DOHH2 (cell line): ENCODE measurements around the gene ARID5A.
A peak's percentile ranks its signal among the peaks of the same experiment; 100 is the strongest.

Experiments
- H3F3A ChIP-seq: fragments of 200-600 bp; sonication (generic), shearing (Covaris generic); 2 replicates; pipeline ENCODE4 v1.6.0; 2016; ENCODE audit warnings: antibody characterized with exemption, mild to moderate bottlenecking; ENCODE audit not compliant: control insufficient read depth, insufficient read depth
- H3K27ac ChIP-seq: fragments of 200-600 bp; sonication (generic); 2 replicates; pipeline ENCODE4 v1.5.1; 2014; ENCODE audit warnings: low read depth, mild to moderate bottlenecking, low read length, moderate library complexity
- H3K27me3 ChIP-seq: fragments of 200-600 bp; sonication (generic); 2 replicates; pipeline ENCODE4 v1.6.1; 2014; ENCODE audit warnings: mild to moderate bottlenecking, low read length, mixed read lengths; ENCODE audit not compliant: control insufficient read depth
- H3K36me3 ChIP-seq: fragments of 200-600 bp; sonication (generic); 2 replicates; pipeline ENCODE4 v1.6.1; 2014; ENCODE audit warnings: mild to moderate bottlenecking, low read length, moderate library complexity, mixed read lengths; ENCODE audit not compliant: control insufficient read depth
- H3K4me1 ChIP-seq: fragments of 200-600 bp; sonication (generic); 2 replicates; pipeline ENCODE4 v1.6.1; 2014; ENCODE audit warnings: mild to moderate bottlenecking, low read length, mixed read lengths; ENCODE audit not compliant: control insufficient read depth
- H3K4me2 ChIP-seq: fragments of 200-600 bp; sonication (generic); 2 replicates; pipeline ENCODE4 v1.6.0; 2014; ENCODE audit warnings: mild to moderate bottlenecking, low read length, moderate library complexity
- H3K4me3 ChIP-seq: fragments of 200-600 bp; sonication (generic); 2 replicates; pipeline ENCODE4 v1.5.1; 2014; ENCODE audit warnings: mild to moderate bottlenecking, low read length, mixed read lengths
- H3K79me2 ChIP-seq: fragments of 200-600 bp; sonication (generic); 2 replicates; pipeline ENCODE4 v1.6.1; 2014; ENCODE audit warnings: mild to moderate bottlenecking, low read length, mixed read lengths; ENCODE audit not compliant: control insufficient read depth
- H3K9me2 ChIP-seq: fragments of 200-600 bp; sonication (generic); replicated peaks from 2 replicates; pipeline ENCODE4 v1.6.1; 2014; ENCODE audit warnings: mild to moderate bottlenecking, low read length, mixed read lengths; ENCODE audit not compliant: control insufficient read depth
- H3K9me3 ChIP-seq: fragments of 200-600 bp; sonication (generic); 2 replicates; pipeline ENCODE4 v1.6.1; 2014; ENCODE audit warnings: antibody characterized with exemption, low read length, mixed read lengths; ENCODE audit not compliant: control insufficient read depth, insufficient read depth
- H4K20me1 ChIP-seq: fragments of 200-600 bp; sonication (generic); 2 replicates; pipeline ENCODE4 v1.6.0; 2014; ENCODE audit warnings: low read depth, mild to moderate bottlenecking, antibody characterized with exemption, low read length, moderate library complexity; ENCODE audit not compliant: control insufficient read depth, insufficient read depth
- EZH2phosphoT487 ChIP-seq: fragments of 200-600 bp; sonication (generic); IDR thresholded peaks from 2 replicates; pipeline ENCODE4 v1.6.1; 2017; ENCODE audit warnings: borderline replicate concordance, mild to moderate bottlenecking, antibody characterized with exemption, low read length, moderate library complexity, mixed read lengths
- TF ChIP-seq, protein P1 (sequence below): fragments of 200-600 bp; sonication (generic); IDR thresholded peaks from one replicate; pipeline ENCODE4 v1.5.1; 2014; ENCODE audit warnings: antibody characterized with exemption, mild to moderate bottlenecking, low read depth, low read length; ENCODE audit not compliant: poor library complexity, severe bottlenecking

ARID5A gene

DNA sequence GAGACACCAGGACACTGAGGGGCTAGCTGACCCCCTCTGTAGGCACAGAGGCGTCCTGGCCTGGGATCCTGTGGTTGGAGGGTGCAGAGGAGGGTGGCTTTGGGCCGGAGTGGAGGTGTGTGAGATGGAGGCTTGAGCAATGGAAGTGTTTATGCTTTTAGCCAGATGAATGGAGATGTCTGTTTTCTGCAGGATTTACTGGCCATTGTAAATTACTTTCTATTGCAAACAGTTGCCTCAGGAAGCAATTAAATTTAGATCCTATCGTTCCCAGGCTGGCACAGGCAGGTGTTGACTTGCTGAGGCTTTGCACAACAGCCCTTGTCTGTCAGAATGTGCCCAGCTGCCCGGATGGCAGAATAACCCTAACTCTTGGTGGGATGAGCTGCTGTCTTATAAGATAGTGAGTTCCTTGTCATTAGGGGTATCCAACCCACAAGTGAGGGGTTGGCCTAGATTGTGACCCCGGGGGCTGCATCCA lies 1.8 kb upstream of the ARID5A start:
- H3F3A ChIP-seq = no peaks in the 10 kb centered on the region
- peaks cover 10% of the 10 kb centered on the region for H4K20me1 ChIP-seq
- TF ChIP-seq, protein P1, sequence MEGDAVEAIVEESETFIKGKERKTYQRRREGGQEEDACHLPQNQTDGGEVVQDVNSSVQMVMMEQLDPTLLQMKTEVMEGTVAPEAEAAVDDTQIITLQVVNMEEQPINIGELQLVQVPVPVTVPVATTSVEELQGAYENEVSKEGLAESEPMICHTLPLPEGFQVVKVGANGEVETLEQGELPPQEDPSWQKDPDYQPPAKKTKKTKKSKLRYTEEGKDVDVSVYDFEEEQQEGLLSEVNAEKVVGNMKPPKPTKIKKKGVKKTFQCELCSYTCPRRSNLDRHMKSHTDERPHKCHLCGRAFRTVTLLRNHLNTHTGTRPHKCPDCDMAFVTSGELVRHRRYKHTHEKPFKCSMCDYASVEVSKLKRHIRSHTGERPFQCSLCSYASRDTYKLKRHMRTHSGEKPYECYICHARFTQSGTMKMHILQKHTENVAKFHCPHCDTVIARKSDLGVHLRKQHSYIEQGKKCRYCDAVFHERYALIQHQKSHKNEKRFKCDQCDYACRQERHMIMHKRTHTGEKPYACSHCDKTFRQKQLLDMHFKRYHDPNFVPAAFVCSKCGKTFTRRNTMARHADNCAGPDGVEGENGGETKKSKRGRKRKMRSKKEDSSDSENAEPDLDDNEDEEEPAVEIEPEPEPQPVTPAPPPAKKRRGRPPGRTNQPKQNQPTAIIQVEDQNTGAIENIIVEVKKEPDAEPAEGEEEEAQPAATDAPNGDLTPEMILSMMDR = no peak
- no peak for TF ChIP-seq EZH2phosphoT487
- no peak overlapping the region for H3K27ac ChIP-seq
- H3K36me3 ChIP-seq = no peaks in the 10 kb centered on the region
- no peak overlapping the region for H3K4me2 ChIP-seq
- no peaks in the 10 kb centered on the region for H3K9me2 ChIP-seq
- peaks cover 80% of the 10 kb centered on the region for H3K27me3 ChIP-seq
- no peaks in the 10 kb centered on the region for H3K9me3 ChIP-seq
- H3K4me1 ChIP-seq = peaks cover 17% of the 10 kb centered on the region
- no peak overlapping the region for H3K4me3 ChIP-seq
- H3K79me2 ChIP-seq = no peaks in the 10 kb centered on the region

DNA sequence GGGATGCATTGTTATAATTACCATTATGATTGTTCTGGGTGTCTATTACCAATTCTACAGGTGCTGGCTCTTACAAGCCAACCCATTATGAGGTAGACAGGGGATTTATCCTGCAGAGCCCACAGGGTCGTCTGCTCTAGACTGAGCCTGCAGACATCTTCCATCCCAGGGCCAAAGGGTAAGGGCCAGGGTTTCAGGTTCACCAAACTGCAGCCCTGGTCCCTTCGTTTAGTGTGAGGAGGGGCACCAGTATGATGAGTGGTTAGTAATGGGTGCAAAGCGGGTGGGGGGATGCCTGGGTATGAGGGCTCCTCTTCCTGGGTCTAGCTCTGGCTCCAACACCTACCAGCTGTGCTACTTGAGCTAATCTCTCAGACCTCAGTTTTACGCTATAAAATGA lies 1.2 kb upstream of the ARID5A start:
- H3F3A ChIP-seq = no peaks in the 10 kb centered on the region
- H3K9me3 ChIP-seq = no peaks in the 10 kb centered on the region
- H4K20me1 ChIP-seq = peaks cover 10% of the 10 kb centered on the region
- H3K4me2 ChIP-seq = no peak overlapping the region
- H3K36me3 ChIP-seq = no peaks in the 10 kb centered on the region
- H3K27me3 ChIP-seq = peaks cover 79% of the 10 kb centered on the region
- no peak overlapping the region for H3K27ac ChIP-seq
- no peaks in the 10 kb centered on the region for H3K9me2 ChIP-seq
- H3K79me2 ChIP-seq = no peaks in the 10 kb centered on the region
- peaks cover 17% of the 10 kb centered on the region for H3K4me1 ChIP-seq
- H3K4me3 ChIP-seq = no peak overlapping the region
- TF ChIP-seq EZH2phosphoT487 = no peak
- TF ChIP-seq, protein P1 = no peak

DNA sequence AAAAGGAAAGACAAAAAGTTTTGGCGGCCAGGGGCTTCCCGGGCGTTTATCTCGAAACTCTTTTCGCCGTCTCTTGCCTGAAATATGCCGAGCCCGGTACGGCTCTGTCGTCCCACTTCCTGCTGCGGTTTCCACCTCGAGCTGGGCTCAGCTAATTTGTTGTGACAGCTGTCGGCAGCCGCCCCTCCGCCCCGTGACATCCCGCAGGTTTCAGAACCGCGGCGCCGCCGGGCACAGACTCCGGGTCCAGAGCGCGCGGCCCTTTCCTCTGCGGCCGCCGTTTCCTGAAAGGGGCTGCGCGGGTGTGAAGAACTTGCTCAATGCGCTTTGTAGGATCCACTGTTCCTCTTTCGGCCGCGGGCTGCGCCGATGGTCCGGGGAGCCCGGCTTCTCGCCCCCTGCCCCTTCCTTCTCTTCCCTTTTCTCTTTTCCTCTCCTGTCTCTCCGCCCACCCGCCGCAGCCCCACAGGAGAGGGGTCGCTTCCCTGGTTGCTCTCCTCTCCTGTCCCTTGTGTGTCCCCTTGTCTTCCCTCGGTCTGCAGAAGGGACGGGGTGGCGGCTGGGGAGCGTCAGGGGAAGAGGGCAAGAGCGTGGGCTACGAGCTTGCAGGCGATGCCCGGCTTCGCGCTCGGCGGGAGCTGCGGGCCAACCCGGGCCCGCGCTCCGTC lies 648 bp downstream of the ARID5A start:
- Histone ChIP-seq H3K4me3 (peak overlapping the region; percentile 77), H3K36me3 (no peaks in the 10 kb centered on the region), H3K9me3 (no peaks in the 10 kb centered on the region), H4K20me1 (peaks cover 10% of the 10 kb centered on the region), H3K9me2 (no peaks in the 10 kb centered on the region), H3F3A (no peaks in the 10 kb centered on the region), H3K27me3 (peaks cover 61% of the 10 kb centered on the region), H3K4me1 (peaks cover 17% of the 10 kb centered on the region), H3K27ac (no peak overlapping the region), H3K79me2 (no peaks in the 10 kb centered on the region), H3K4me2 (peak overlapping the region; percentile 83)
- TF ChIP-seq EZH2phosphoT487 = peak; percentile 79; the same call in 1 of the 2 replicates
- TF ChIP-seq, protein P1 = no peak
